ENCODE results near the gene CPEB1. TPM values are rescaled to one million over a fixed set of nuclear protein-coding genes. Genes with fewer than 3 reads are reported as not detected.

CPEB1 gene
- total RNA-seq, 8 experiments from 2014 or later, result 0.70 to 16.4 (median 7.3) TPM

- Histone ChIP-seq H3K4me3 (no peak overlapping the region), H3K27ac (no peak overlapping the region), H3K4me1 (replicated peaks in 1 of 2) (no peaks in the 10 kb centered on the region)
- ATAC-seq (replicated peaks in 6 of 8), result peak in 4 of 8 experiments; percentile 26 to 86 (median 64)
- WGBS, 10 experiments, result 14% methylated on average over 1 of the region's 4 CpGs; no CpG with 5 or more reads in 9 of the 10 experiments
- in situ Hi-C loops (cut with MboI; ENCODE audit: low pct_unique_long_range_greater_than_20kb in 2 of 9, low sequenced_read_pairs in 9 of 9, unreplicated experiment in 9 of 9), result no loop called here
Measured at GRCh38 chr15:82663186-82663600, 16.0 kb upstream of the CPEB1 start.

GRCh38 chr15:82662641-82663040 lies 15.5 kb upstream of the CPEB1 start:
- WGBS, 10 experiments, result 0 to 73% (median 18%) methylated on average over 1 to 6 of the region's 9 CpGs; no CpG with 5 or more reads in 7 of the 10 experiments
- no peak for ATAC-seq (replicated peaks in 6 of 8)
- Histone ChIP-seq H3K4me3 (no peak overlapping the region), H3K4me1 (replicated peaks in 1 of 2) (no peaks in the 10 kb centered on the region), H3K27ac (no peak overlapping the region)
- in situ Hi-C loops (cut with MboI; ENCODE audit: low pct_unique_long_range_greater_than_20kb in 2 of 9, low sequenced_read_pairs in 9 of 9, unreplicated experiment in 9 of 9), result no loop called here

GRCh38 chr15:82660378-82660777 lies 13.2 kb upstream of the CPEB1 start:
- no peak for ATAC-seq (replicated peaks in 6 of 8)
- Histone ChIP-seq H3K4me1 (replicated peaks in 1 of 2) (no peaks in the 10 kb centered on the region), H3K27ac (no peak overlapping the region), H3K4me3 (no peak overlapping the region)
- WGBS, 10 experiments, result 0 to 75% (median 58%) methylated on average over 1 of the region's 1 CpG; no CpG with 5 or more reads in 3 of the 10 experiments
- in situ Hi-C loops (cut with MboI; ENCODE audit: low pct_unique_long_range_greater_than_20kb in 2 of 9, low sequenced_read_pairs in 9 of 9, unreplicated experiment in 9 of 9), result no loop called here

GRCh38 chr15:82656641-82657266 lies 9.6 kb upstream of the CPEB1 start:
- whole genome bisulfite sequencing, 10 experiments, result 33 to 100% (median 100%) methylated on average over 1 to 5 of the region's 7 CpGs; no CpG with 5 or more reads in 5 of the 10 experiments

GRCh38 chr15:82655606-82656005 lies 8.4 kb upstream of the CPEB1 start:
- Histone ChIP-seq H3K4me3 (no peak overlapping the region), H3K27ac (no peak overlapping the region), H3K4me1 (replicated peaks in 1 of 2) (no peaks in the 10 kb centered on the region)
- WGBS, 10 experiments, result 0 to 80% (median 61%) methylated on average over 1 to 3 of the region's 3 CpGs; no CpG with 5 or more reads in 5 of the 10 experiments
- no peak for ATAC-seq (replicated peaks in 6 of 8)
- in situ Hi-C loops (cut with MboI; ENCODE audit: low pct_unique_long_range_greater_than_20kb in 2 of 9, low sequenced_read_pairs in 9 of 9, unreplicated experiment in 9 of 9), result no loop called here

More at GRCh38 chr15:82656641-82657266, 9.6 kb upstream of the CPEB1 start:
- ATAC-seq (replicated peaks in 6 of 8), result no peak
- Histone ChIP-seq H3K4me3 (no peak overlapping the region), H3K27ac (no peak overlapping the region), H3K4me1 (replicated peaks in 1 of 2) (no peaks in the 10 kb centered on the region)
- in situ Hi-C loops (cut with MboI; ENCODE audit: low pct_unique_long_range_greater_than_20kb in 2 of 9, low sequenced_read_pairs in 9 of 9, unreplicated experiment in 9 of 9), result no loop called here

- in situ Hi-C loops (cut with MboI; ENCODE audit: low pct_unique_long_range_greater_than_20kb in 2 of 9, low sequenced_read_pairs in 9 of 9, unreplicated experiment in 9 of 9), result no loop called here
- Histone ChIP-seq H3K4me3 (no peak overlapping the region), H3K4me1 (replicated peaks in 1 of 2) (no peaks in the 10 kb centered on the region), H3K27ac (no peak overlapping the region)
- peak in 5 of 8 experiments; percentile 42 to 79 (median 45) for ATAC-seq (replicated peaks in 6 of 8)
- 28 to 88% (median 50%) methylated on average over 1 to 3 of the region's 3 CpGs; no CpG with 5 or more reads in 1 of the 10 experiments for WGBS, 10 experiments
Measured at GRCh38 chr15:82653483-82654168, 6.5 kb upstream of the CPEB1 start.

GRCh38 chr15:82651708-82652107 lies 4.5 kb upstream of the CPEB1 start:
- in situ Hi-C loops (cut with MboI; ENCODE audit: low pct_unique_long_range_greater_than_20kb in 2 of 9, low sequenced_read_pairs in 9 of 9, unreplicated experiment in 9 of 9), result no loop called here
- H3K4me3 ChIP-seq, result no peak overlapping the region
- no peak overlapping the region for H3K27ac ChIP-seq
- H3K4me1 ChIP-seq (replicated peaks in 1 of 2), result peaks cover 4 to 6% of the 10 kb centered on the region in 2 donors
- 40 to 86% (median 82%) methylated on average over 1 to 2 of the region's 2 CpGs; no CpG with 5 or more reads in 5 of the 10 experiments for WGBS, 10 experiments
- ATAC-seq (replicated peaks in 6 of 8), result no peak

- H3K27ac ChIP-seq, result no peak overlapping the region
- H3K4me3 ChIP-seq, result no peak overlapping the region
- in situ Hi-C loops (cut with MboI; ENCODE audit: low pct_unique_long_range_greater_than_20kb in 2 of 9, low sequenced_read_pairs in 9 of 9, unreplicated experiment in 9 of 9), result no loop called here
- ATAC-seq (replicated peaks in 6 of 8), result no peak
- peaks cover 8 to 15% of the 10 kb centered on the region in 2 donors for H3K4me1 ChIP-seq (replicated peaks in 1 of 2)
Measured at GRCh38 chr15:82650046-82650670, 3.0 kb upstream of the CPEB1 start.

GRCh38 chr15:82649226-82649999 lies 2.2 kb upstream of the CPEB1 start:
- 48 to 85% (median 75%) methylated on average over 4 to 9 of the region's 11 CpGs; no CpG with 5 or more reads in 1 of the 10 experiments for WGBS, 10 experiments
- ATAC-seq (replicated peaks in 6 of 8), result no peak
- Histone ChIP-seq H3K4me3 (no peak overlapping the region), H3K4me1 (replicated peaks in 1 of 2) (peaks cover 8 to 15% of the 10 kb centered on the region in 2 donors), H3K27ac (no peak overlapping the region)
- in situ Hi-C loops (cut with MboI; ENCODE audit: low pct_unique_long_range_greater_than_20kb in 2 of 9, low sequenced_read_pairs in 9 of 9, unreplicated experiment in 9 of 9), result no loop called here

GRCh38 chr15:82648257-82649103 lies 1.3 kb upstream of the CPEB1 start:
- Histone ChIP-seq H3K4me1 (replicated peaks in 1 of 2) (peaks cover 8 to 15% of the 10 kb centered on the region in 2 donors), H3K27ac (no peak overlapping the region), H3K4me3 (peak overlapping the region; percentile 37 to 58 (median 41))
- in situ Hi-C loops (cut with MboI; ENCODE audit: low pct_unique_long_range_greater_than_20kb in 2 of 9, low sequenced_read_pairs in 9 of 9, unreplicated experiment in 9 of 9), result no loop called here
- WGBS, 10 experiments, result 4 to 83% (median 33%) methylated on average over 2 to 24 of the region's 41 CpGs; no CpG with 5 or more reads in 1 of the 10 experiments
- ATAC-seq (replicated peaks in 6 of 8), result peak in 6 of 8 experiments; percentile 25 to 40 (median 30)

GRCh38 chr15:82647835-82648256 lies 683 bp upstream of the CPEB1 start:
- no peak overlapping the region for H3K27ac ChIP-seq
- WGBS, 10 experiments, result 0% methylated on average over 1 of the region's 49 CpGs; no CpG with 5 or more reads in 9 of the 10 experiments
- H3K4me1 ChIP-seq (replicated peaks in 1 of 2), result peaks cover 8 to 15% of the 10 kb centered on the region in 2 donors
- H3K4me3 ChIP-seq, result peak overlapping the region; percentile 37 to 58 (median 41)
- in situ Hi-C loops (cut with MboI; ENCODE audit: low pct_unique_long_range_greater_than_20kb in 2 of 9, low sequenced_read_pairs in 9 of 9, unreplicated experiment in 9 of 9), result no loop called here
- peak in 1 of 8 experiments; percentile 61 for ATAC-seq (replicated peaks in 6 of 8)
